Neuronal stem cell (in vitro differentiated cells): ENCODE results near the gene NELL1.

Source experiments
- DNase-seq: peaks from one replicate; pipeline ENCODE4 v3.0.0-alpha.2; 2013; ENCODE audit warnings: low spot score
- H2AFZ ChIP-seq: one replicate; pipeline ENCODE4 v1.6.1; 2013; ENCODE audit warnings: mild to moderate bottlenecking, low read length, inconsistent platforms
- H2AK5ac ChIP-seq: 2 replicates; pipeline ENCODE4 v1.6.1; 2013; ENCODE audit warnings: low read depth, mild to moderate bottlenecking, inconsistent platforms, low read length, moderate library complexity, mixed read lengths
- H2BK120ac ChIP-seq: 2 replicates; pipeline ENCODE4 v1.6.1; 2013; ENCODE audit warnings: low read depth, mild to moderate bottlenecking, inconsistent platforms, low read length, moderate library complexity, mixed read lengths
- H2BK12ac ChIP-seq: one replicate; pipeline ENCODE4 v1.6.1; 2013; ENCODE audit warnings: low read length, inconsistent platforms
- H2BK15ac ChIP-seq: 2 replicates; pipeline ENCODE4 v1.6.1; 2013; ENCODE audit warnings: mild to moderate bottlenecking, low read length, inconsistent platforms, mixed read lengths
- H2BK5ac ChIP-seq: one replicate; pipeline ENCODE4 v1.6.1; 2013; ENCODE audit warnings: inconsistent platforms, mild to moderate bottlenecking, low read length, moderate library complexity
- H3K14ac ChIP-seq: one replicate; pipeline ENCODE4 v1.6.1; 2013; ENCODE audit warnings: low read length, inconsistent platforms
- H3K18ac ChIP-seq: 2 replicates; pipeline ENCODE4 v1.6.1; 2013; ENCODE audit warnings: low read length, inconsistent platforms
- H3K23ac ChIP-seq: 2 replicates; pipeline ENCODE4 v1.6.1; 2013; ENCODE audit warnings: low read depth, mild to moderate bottlenecking, mixed read lengths, low read length, inconsistent platforms; ENCODE audit not compliant: poor library complexity
- H3K27ac ChIP-seq: replicated peaks from 3 replicates; pipeline ENCODE4 v1.5.1; 2013; ENCODE audit warnings: low read length, inconsistent platforms
- H3K27me3 ChIP-seq, 3 experiments: 2 replicates each; pipeline ENCODE4 v1.6.1; 2013; ENCODE audit warnings: low read length in 3 of 3, mild to moderate bottlenecking in 2 of 3, inconsistent platforms in 1 of 3, low read depth in 1 of 3, mixed read lengths in 1 of 3, moderate library complexity in 1 of 3; ENCODE audit not compliant: control insufficient read depth in 3 of 3, insufficient read depth in 3 of 3
- H3K36me3 ChIP-seq, 2 donors: replicated peaks in 1 of 2; 2 replicates each; pipeline ENCODE4 v1.6.1; 2013; ENCODE audit warnings: low read length in 2 of 2; ENCODE audit not compliant: control insufficient read depth in 2 of 2, insufficient read depth in 2 of 2
- H3K4ac ChIP-seq: 2 replicates; pipeline ENCODE4 v1.6.1; 2013; ENCODE audit warnings: inconsistent platforms, mild to moderate bottlenecking, low read length, moderate library complexity
- H3K4me1 ChIP-seq, 2 donors: 1 replicate in 1 of 2; 2 replicates in 1 of 2; pipeline ENCODE4 v1.6.1; 2013; ENCODE audit warnings: low read length in 2 of 2, low read depth in 1 of 2; ENCODE audit not compliant: control insufficient read depth in 2 of 2, insufficient read depth in 1 of 2
- H3K4me2 ChIP-seq: one replicate; pipeline ENCODE4 v1.6.1; 2013; ENCODE audit warnings: mild to moderate bottlenecking, low read length, inconsistent platforms; ENCODE audit not compliant: insufficient read depth, poor library complexity, severe bottlenecking
- H3K4me3 ChIP-seq, 2 donors: 2 replicates each; pipeline ENCODE4 v1.5.1; 2013; ENCODE audit warnings: low read length in 2 of 2, mild to moderate bottlenecking in 2 of 2, inconsistent platforms in 1 of 2, moderate library complexity in 1 of 2
- H3K79me1 ChIP-seq: one replicate; pipeline ENCODE4 v1.6.1; 2013; ENCODE audit warnings: low read depth, mild to moderate bottlenecking, inconsistent platforms, low read length, moderate library complexity
- H3K9ac ChIP-seq: one replicate; pipeline ENCODE4 v1.6.1; 2013; ENCODE audit warnings: mild to moderate bottlenecking, low read depth, low read length, inconsistent platforms; ENCODE audit not compliant: poor library complexity
- H3K9me3 ChIP-seq, 2 donors: replicated peaks in 1 of 2; 2 replicates each; pipeline versions ENCODE3 to v1.6.1; 2013; ENCODE audit warnings: low read length in 2 of 2, mild to moderate bottlenecking in 2 of 2, inconsistent platforms in 1 of 2, low read depth in 1 of 2, mixed read lengths in 1 of 2, moderate library complexity in 1 of 2; ENCODE audit not compliant: control insufficient read depth in 2 of 2, insufficient read depth in 1 of 2
- H4K8ac ChIP-seq: one replicate; pipeline ENCODE4 v1.6.1; 2013; ENCODE audit warnings: low read depth, mild to moderate bottlenecking, inconsistent platforms, low read length, moderate library complexity
- H4K91ac ChIP-seq: one replicate; pipeline ENCODE4 v1.6.1; 2013; ENCODE audit warnings: low read length, low read depth, mild to moderate bottlenecking, inconsistent platforms; ENCODE audit not compliant: poor library complexity
- WGBS, 2 donors: extraction: QIAGEN DNeasy Blood & Tissue Kit; methylation state at CpG; one replicate each; pipeline ENCODE4 v1.1.7; 2013; ENCODE audit warnings: missing lambda C conversion rate in 2 of 2, mixed read lengths in 1 of 2; ENCODE audit not compliant: insufficient read length in 2 of 2, insufficient replicate concordance in 1 of 2; ENCODE audit errors: extremely low coverage in 2 of 2; 5-methylcytosine and 5-hydroxymethylcytosine counted together

The NELL1 gene

DNA sequence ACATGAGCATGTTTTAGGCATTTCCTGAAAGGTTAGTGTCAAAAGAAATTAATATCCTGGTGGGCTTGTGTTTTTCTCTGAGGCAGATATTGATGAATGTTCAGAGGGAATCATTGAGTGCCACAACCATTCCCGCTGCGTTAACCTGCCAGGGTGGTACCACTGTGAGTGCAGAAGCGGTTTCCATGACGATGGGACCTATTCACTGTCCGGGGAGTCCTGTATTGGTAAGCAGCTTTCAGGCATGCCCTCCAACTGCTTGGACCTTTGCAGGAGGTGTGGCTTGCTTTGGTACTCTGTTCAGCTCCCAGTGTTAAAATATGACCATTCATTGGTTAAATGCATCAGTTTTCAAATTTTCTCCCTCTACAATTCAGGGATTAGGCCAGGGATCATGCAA, 864.9 kb downstream of the NELL1 start:
- Histone ChIP-seq H2BK120ac (no peak overlapping the region), H3K9ac (no peak overlapping the region), H3K9me3 (no peaks in the 10 kb centered on the region), H4K8ac (no peak overlapping the region), H3K4ac (no peak overlapping the region), H3K14ac (no peak overlapping the region), H2AK5ac (no peak overlapping the region), H3K36me3 (no peaks in the 10 kb centered on the region), H3K18ac (no peak overlapping the region), H3K4me3 (no peak overlapping the region), H3K4me1 (peaks cover 0 to 5% of the 10 kb centered on the region in 2 donors), H2BK12ac (no peak overlapping the region), H3K79me1 (no peaks in the 10 kb centered on the region), H2AFZ (no peak overlapping the region), H3K23ac (no peak overlapping the region), H2BK15ac (no peak overlapping the region), H4K91ac (no peak overlapping the region), H3K27me3 (no peaks in the 10 kb centered on the region), H3K4me2 (no peak overlapping the region), H3K27ac (no peak overlapping the region), H2BK5ac (no peak overlapping the region)
- DNase-seq = no peak
- WGBS, 2 donors = no CpG with 5 or more reads among the region's 5 CpGs

- no peak overlapping the region for H3K9ac ChIP-seq
- H2AFZ ChIP-seq = no peak overlapping the region
- no peak overlapping the region for H3K18ac ChIP-seq
- H3K14ac ChIP-seq = no peak overlapping the region
- no peak for DNase-seq
- H2BK15ac ChIP-seq = no peak overlapping the region
- H3K36me3 ChIP-seq = no peaks in the 10 kb centered on the region
- no peak overlapping the region for H3K23ac ChIP-seq
- no peak overlapping the region for H2BK12ac ChIP-seq
- H3K79me1 ChIP-seq = no peaks in the 10 kb centered on the region
- H3K4me2 ChIP-seq = no peak overlapping the region
- no peak overlapping the region for H3K4ac ChIP-seq
- H3K4me3 ChIP-seq = no peak overlapping the region
- no peak overlapping the region for H2BK120ac ChIP-seq
- no peak overlapping the region for H2BK5ac ChIP-seq
- H3K9me3 ChIP-seq = no peaks in the 10 kb centered on the region
- H3K4me1 ChIP-seq = peaks cover 0 to 2% of the 10 kb centered on the region in 2 donors
- no peaks in the 10 kb centered on the region for H3K27me3 ChIP-seq
- H2AK5ac ChIP-seq = no peak overlapping the region
- no peak overlapping the region for H4K8ac ChIP-seq
- H4K91ac ChIP-seq = no peak overlapping the region
- no peak overlapping the region for H3K27ac ChIP-seq
- no CpG with 5 or more reads among the region's 1 CpG for WGBS, 2 donors
Observed at GRCh38 chr11:21537980-21538379, 868.6 kb downstream of the NELL1 start.

DNA sequence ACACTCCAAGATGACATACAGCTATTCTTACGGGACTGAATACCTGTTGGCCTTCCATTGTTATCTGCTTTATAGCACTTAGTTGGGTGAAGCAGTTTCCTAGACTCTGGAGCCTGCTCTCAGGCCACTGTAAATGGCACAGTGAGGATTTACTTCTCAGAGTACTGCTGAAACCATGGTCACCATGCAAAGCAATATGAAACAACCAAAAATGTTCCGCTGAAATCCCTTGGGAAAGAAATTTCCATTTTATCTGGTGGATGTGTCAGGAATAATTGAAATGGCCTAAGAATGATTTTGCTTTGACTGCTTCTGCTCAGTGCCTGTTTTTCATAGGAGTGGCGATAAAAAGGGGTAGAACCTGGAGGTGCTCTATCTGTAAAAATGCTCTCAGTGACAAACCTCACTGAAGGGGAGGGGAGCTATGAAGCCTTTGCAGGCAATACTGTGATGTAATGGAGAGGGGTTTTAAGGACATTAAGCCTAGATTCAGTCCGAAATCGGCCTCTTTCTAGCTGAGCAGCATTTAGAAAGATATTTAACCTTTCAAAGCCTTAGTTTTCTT, 871.9 kb downstream of the NELL1 start:
- no peak overlapping the region for H3K4ac ChIP-seq
- no peak overlapping the region for H3K4me3 ChIP-seq
- no peaks in the 10 kb centered on the region for H3K36me3 ChIP-seq
- H3K9ac ChIP-seq = no peak overlapping the region
- H3K79me1 ChIP-seq = no peaks in the 10 kb centered on the region
- H2AFZ ChIP-seq = no peak overlapping the region
- H2AK5ac ChIP-seq = no peak overlapping the region
- no peak overlapping the region for H2BK5ac ChIP-seq
- H3K14ac ChIP-seq = no peak overlapping the region
- H3K4me2 ChIP-seq = no peak overlapping the region
- no peak for DNase-seq
- H3K23ac ChIP-seq = no peak overlapping the region
- no peaks in the 10 kb centered on the region for H3K4me1 ChIP-seq
- H2BK12ac ChIP-seq = no peak overlapping the region
- no peaks in the 10 kb centered on the region for H3K9me3 ChIP-seq
- H4K91ac ChIP-seq = no peak overlapping the region
- no peak overlapping the region for H4K8ac ChIP-seq
- no CpG with 5 or more reads among the region's 5 CpGs for whole genome bisulfite sequencing, 2 donors
- H3K18ac ChIP-seq = no peak overlapping the region
- H2BK15ac ChIP-seq = no peak overlapping the region
- no peaks in the 10 kb centered on the region for H3K27me3 ChIP-seq
- H3K27ac ChIP-seq = no peak overlapping the region
- H2BK120ac ChIP-seq = no peak overlapping the region

DNA sequence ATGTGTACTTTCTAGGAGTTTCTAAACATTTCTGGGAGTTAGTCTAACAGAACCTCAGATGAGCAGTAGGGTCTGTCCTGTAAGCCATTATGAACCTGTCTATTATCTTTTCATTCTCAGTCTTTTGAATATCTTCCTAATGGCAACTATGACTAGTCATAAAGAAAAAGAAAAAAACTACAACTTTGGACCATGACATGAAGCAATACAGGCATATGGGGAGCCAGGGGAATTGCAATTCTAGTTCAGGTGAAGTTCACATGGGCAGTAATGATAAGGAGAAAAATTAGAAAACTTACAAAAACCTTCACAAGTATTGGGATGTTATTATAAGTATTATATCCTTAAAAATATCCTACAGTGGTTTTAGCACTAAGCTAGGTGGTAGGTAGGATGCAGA, 874.5 kb downstream of the NELL1 start:
- Histone ChIP-seq H4K91ac (no peak overlapping the region), H3K23ac (no peak overlapping the region)

More for the DNA sequence above, 874.5 kb downstream of the NELL1 start:
- H3K4me2 ChIP-seq = no peak overlapping the region
- H3K27ac ChIP-seq = no peak overlapping the region
- no peak overlapping the region for H3K14ac ChIP-seq
- no peak overlapping the region for H2BK12ac ChIP-seq
- no peaks in the 10 kb centered on the region for H3K36me3 ChIP-seq
- no peak overlapping the region for H3K18ac ChIP-seq
- H2BK120ac ChIP-seq = no peak overlapping the region
- no peaks in the 10 kb centered on the region for H3K79me1 ChIP-seq
- no peak overlapping the region for H3K9ac ChIP-seq
- no peak overlapping the region for H4K8ac ChIP-seq
- H3K4ac ChIP-seq = no peak overlapping the region
- H2AFZ ChIP-seq = no peak overlapping the region
- no peak for DNase-seq
- no peak overlapping the region for H3K4me3 ChIP-seq
- no peak overlapping the region for H2AK5ac ChIP-seq
- H3K27me3 ChIP-seq = no peaks in the 10 kb centered on the region
- H2BK15ac ChIP-seq = no peak overlapping the region
- no peaks in the 10 kb centered on the region for H3K4me1 ChIP-seq
- no peak overlapping the region for H2BK5ac ChIP-seq
- no peaks in the 10 kb centered on the region for H3K9me3 ChIP-seq
